22Rv1 (cell line): ENCODE data around the gene PPDPF.
"Not testable (repeated sequence)": the region's sequence is repeated elsewhere in the genome, so short reads cannot be mapped to it uniquely, and the experiment has no call there.

ENCODE experiments used
- H3K27ac ChIP-seq: fragments of 450-650 bp; 2 replicates; pipeline ENCODE4 v1.5.1; 2017
- ZFX ChIP-seq: fragments of 450-650 bp; IDR thresholded peaks from 2 replicates; pipeline ENCODE4 v1.6.1; 2017; ENCODE audit warnings: antibody characterized with exemption, borderline replicate concordance
- TF ChIP-seq, protein P1 (sequence below): fragments of 450-650 bp; IDR thresholded peaks from 2 replicates; pipeline ENCODE4 v1.5.1; 2017; ENCODE audit warnings: mild to moderate bottlenecking

The PPDPF gene

GRCh38 chr20:63557481-63557891 lies 36.9 kb downstream of the PPDPF start:
- TF ChIP-seq ZFX = no peak
- TF ChIP-seq, protein P1, sequence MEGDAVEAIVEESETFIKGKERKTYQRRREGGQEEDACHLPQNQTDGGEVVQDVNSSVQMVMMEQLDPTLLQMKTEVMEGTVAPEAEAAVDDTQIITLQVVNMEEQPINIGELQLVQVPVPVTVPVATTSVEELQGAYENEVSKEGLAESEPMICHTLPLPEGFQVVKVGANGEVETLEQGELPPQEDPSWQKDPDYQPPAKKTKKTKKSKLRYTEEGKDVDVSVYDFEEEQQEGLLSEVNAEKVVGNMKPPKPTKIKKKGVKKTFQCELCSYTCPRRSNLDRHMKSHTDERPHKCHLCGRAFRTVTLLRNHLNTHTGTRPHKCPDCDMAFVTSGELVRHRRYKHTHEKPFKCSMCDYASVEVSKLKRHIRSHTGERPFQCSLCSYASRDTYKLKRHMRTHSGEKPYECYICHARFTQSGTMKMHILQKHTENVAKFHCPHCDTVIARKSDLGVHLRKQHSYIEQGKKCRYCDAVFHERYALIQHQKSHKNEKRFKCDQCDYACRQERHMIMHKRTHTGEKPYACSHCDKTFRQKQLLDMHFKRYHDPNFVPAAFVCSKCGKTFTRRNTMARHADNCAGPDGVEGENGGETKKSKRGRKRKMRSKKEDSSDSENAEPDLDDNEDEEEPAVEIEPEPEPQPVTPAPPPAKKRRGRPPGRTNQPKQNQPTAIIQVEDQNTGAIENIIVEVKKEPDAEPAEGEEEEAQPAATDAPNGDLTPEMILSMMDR = no peak
- H3K27ac ChIP-seq = no peak overlapping the region

DNA sequence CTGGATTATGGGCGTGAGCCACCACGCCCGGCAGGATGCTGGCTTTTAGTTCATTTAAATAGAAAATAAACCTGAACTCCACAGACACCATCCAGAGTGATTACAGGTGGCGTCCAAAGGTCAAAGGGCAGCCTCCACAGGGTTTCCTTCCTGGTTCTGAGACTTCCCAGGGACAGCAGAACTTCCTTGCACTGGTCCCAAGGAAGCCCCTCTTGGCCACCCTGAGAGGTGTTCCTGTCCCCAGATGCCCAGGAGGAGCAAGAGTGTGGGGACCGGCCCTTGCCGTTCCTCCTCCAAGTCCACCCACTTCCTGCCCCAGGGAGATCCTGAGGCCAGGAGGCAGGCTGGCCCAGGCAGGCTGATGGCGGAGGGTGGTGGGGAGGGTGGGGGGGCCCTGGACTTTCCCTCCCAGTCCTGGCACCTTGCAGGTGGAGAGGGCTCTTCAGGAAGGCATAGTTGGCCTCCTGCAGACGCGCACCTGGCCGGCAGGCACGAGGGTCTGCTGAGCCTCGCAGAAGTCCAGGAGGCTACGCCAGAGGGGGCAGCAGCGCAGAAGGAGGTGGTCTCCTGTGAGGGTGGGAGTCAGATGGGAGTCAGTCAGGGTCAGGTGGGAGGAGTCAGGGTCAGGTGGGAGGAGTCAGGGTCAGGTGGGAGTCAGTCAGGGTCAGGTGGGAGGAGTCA lies 38.4 kb downstream of the PPDPF start:
- TF ChIP-seq, protein P1 = no peak
- TF ChIP-seq ZFX = no peak
- no peak overlapping the region for H3K27ac ChIP-seq

DNA sequence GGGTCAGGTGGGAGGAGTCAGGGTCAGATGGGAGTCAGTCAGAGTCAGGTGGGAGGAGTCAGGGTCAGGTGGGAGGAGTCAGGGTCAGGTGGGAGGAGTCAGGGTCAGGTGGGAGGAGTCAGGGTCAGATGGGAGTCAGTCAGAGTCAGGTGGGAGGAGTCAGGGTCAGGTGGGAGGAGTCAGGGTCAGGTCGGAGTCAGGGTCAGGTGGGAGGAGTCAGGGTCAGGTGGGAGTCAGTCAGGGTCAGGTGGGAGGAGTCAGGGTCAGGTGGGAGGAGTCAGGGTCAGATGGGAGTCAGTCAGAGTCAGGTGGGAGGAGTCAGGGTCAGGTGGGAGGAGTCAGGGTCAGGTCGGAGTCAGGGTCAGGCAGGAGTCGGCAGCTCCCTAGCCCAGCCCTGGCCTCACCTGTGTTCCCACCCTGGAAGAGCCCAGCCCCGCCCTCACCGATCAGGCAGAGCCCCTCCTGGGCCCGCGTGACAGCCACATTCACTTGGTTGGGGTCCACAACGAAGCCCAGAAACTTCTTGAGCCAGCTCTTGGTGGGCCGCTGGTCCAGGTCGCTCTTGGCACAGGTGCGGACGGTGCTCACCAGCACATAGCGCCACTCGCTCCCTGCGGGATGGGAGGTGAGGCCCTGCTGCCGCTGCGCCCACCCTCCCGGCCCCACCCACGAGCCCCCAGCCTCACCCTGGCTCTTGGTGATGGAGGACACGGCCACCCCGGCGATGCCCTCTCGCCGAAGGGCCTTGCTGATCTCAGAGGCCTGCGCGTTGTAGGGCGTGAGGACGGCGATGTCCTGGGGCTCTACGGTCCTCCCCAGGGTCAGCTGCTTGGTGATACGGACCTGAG lies 39.1 kb downstream of the PPDPF start:
- not testable (repeated sequence) for H3K27ac ChIP-seq

- H3K27ac ChIP-seq = no peak overlapping the region
- no peak for TF ChIP-seq ZFX
- TF ChIP-seq, protein P1 = no peak
These were observed 39.8 kb downstream of the PPDPF start for GRCh38 chr20:63560333-63560805.

DNA sequence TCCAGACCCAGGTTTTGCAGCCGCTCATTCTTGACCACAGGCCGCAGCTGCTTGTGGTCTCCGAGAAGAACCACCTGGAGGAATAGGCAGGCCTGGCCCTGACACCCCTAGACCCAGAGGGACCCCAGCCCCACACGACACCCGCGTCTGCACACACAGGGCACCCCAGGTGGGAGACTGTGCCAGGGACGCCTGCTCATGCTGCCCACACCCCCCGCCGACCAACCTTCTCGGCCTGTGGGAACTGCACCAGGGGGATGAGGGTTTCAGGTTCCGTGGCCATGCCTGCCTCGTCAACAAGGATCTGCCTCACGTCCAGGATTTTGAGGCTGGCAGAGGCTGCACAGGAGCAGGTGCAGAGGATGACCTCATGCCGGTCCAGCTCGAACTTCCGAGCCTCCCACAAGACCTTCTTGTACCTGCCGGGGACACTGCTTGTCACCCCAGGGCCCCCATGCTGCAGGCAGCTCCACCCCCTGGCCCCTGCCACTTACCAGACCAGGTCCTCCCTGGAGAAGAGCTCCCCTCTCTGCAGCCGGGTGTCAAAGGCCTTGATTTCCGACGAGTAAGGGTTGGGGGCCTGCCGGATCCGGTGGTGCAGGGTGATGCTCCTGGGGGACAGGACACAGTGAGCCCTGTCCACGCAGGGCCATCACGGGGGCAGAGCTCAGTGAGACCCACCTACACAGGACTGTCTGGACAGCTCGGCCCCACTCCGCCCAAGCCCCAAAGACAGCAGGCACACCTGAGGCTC lies 40.5 kb downstream of the PPDPF start:
- no peak overlapping the region for H3K27ac ChIP-seq
- TF ChIP-seq, protein P1 = no peak
- no peak for TF ChIP-seq ZFX

DNA sequence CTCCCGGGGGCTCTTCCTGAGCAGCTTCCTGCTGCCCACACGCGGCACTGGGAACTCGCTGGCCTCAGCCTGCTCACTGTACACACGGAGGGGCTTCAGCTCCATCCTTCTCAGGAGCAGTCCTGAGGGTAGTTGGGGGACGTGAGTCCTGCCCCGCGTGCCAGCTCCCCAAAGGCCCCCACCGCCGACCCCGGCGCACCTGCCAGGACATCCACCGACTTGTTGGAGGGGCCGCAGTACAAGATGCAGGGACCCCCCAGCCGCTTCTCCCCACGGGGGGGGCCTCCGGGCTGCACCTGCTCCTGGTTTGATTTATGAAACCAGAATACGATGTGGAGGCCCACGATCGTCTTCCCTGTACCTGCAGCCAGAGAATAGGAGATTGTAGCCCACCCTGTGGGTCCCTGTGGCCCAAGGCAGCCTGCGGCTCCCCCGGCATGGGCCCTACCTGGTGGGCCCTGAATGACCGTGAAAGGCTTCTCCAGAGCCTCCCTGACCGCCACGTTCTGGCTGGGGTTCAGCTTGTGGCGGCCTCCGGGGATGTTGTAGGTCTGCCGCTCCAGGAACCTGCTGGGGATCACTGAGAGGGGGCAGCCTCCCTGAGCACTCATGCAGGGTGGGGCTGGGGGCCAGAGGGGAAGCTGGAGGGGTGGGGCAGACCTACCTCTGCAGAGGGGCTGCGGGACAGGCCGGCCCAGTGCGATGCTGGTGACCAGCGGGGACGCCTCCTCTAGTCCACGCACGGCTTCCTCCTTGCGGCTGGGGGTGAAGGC lies 41.2 kb downstream of the PPDPF start:
- no peak for TF ChIP-seq ZFX
- TF ChIP-seq, protein P1 = no peak
- H3K27ac ChIP-seq = no peak overlapping the region
